ENCODE measurements around the gene PRRX1.

Gene PRRX1

DNA sequence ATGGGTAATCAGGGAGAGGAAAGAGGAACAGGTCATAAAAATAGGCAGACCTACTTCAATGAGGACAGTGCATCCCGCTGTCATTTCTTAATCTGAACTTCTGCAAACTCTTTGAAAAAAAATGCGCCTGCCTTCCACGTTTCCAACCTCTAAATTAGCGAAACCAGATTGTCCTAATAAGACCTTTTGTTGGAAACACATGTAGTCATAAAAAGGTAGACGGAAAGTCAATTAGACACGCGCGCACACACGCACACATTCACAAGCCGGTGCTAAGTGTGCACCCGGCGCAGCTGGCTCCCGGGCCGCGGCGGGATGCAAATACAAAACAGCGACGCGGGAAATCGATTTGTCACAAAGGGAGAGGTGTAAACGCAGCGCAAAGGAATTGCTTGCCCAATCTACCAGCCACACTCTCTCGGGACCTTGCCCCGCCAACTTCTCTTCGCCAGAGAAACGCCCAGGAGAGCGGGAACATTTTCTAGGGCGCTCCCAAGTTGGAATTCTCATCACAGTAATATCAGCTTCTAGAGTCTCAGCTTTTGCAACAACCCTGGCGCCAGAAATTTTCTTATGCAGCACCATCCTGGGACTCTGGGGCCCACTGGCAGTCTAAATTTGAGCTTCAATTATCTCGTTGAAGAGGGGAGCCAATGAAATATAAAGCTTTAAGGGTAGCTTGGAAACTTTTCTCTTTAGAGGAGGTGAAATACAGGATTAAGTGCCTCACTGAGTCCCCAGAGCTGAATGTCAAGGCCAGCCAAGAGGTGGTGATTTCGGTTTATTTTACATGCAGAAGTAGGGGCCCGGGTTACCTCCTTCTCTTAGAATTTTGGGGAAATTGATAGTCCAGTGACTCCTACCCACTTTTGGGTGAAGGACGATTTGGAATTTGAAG lies 4.5 kb downstream of the PRRX1 start:
- POLR2A ChIA-PET: no interaction called here
- TF ChIP-seq ELF4 (IDR thresholded peaks at IDR 0.05): no peak
- TF ChIP-seq L3MBTL2 (conservative IDR thresholded peaks at IDR 0.05): no peak
- no peak for TF ChIP-seq SP1 (IDR thresholded peaks at IDR 0.05)
- no peak for TF ChIP-seq SUZ12 (IDR thresholded peaks at IDR 0.05)
- TF ChIP-seq FOXK2 (IDR thresholded peaks at IDR 0.05): no peak
- no peak for TF ChIP-seq FOXA1 (IDR thresholded peaks at IDR 0.05)
- TF ChIP-seq, protein P1, sequence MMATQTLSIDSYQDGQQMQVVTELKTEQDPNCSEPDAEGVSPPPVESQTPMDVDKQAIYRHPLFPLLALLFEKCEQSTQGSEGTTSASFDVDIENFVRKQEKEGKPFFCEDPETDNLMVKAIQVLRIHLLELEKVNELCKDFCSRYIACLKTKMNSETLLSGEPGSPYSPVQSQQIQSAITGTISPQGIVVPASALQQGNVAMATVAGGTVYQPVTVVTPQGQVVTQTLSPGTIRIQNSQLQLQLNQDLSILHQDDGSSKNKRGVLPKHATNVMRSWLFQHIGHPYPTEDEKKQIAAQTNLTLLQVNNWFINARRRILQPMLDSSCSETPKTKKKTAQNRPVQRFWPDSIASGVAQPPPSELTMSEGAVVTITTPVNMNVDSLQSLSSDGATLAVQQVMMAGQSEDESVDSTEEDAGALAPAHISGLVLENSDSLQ (IDR thresholded peaks at IDR 0.05): no peak
- TF ChIP-seq ZNF384 (IDR thresholded peaks at IDR 0.05): no peak
- no peak for TF ChIP-seq TARDBP (IDR thresholded peaks at IDR 0.05)
- no peak for TF ChIP-seq CTBP1 (IDR thresholded peaks at IDR 0.05; ENCODE audit: borderline replicate concordance)
- no peak for TF ChIP-seq BHLHE40 (IDR thresholded peaks at IDR 0.05; ENCODE audit: borderline replicate concordance)
- no peak for TF ChIP-seq ARNT (IDR thresholded peaks at IDR 0.05)
- TF ChIP-seq NFRKB (IDR thresholded peaks at IDR 0.05): no peak
- TF ChIP-seq FOXM1 (IDR thresholded peaks at IDR 0.05; ENCODE audit: borderline replicate concordance): no peak
- no peak for TF ChIP-seq HDGF (IDR thresholded peaks at IDR 0.05; ENCODE audit: borderline replicate concordance)
- TF ChIP-seq LEF1 (IDR thresholded peaks at IDR 0.05; ENCODE audit: borderline replicate concordance): no peak
- CTCF ChIA-PET: no interaction called here
- DNase-seq (ENCODE audit: extremely low spot score): no peak

DNA sequence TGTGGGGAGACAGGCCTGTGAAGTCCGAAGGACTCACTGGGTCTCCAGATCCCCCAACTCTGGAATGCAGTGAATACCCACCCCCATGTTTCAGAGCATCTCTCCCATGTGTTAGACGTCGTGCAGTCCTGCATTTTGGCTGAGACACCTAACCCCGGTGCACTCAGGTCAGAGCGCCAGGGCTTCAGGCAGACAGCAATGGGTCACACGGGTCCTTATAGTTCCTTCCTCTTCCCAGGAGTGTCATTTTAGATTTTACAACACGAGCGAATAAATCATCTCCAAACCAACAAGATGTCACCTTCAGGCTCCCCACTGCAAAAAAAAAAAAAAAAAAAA lies 5.1 kb downstream of the PRRX1 start:
- no peak for TF ChIP-seq FOXA1 (IDR thresholded peaks at IDR 0.05)
- no peak for TF ChIP-seq ARNT (IDR thresholded peaks at IDR 0.05)
- TF ChIP-seq NFRKB (IDR thresholded peaks at IDR 0.05): no peak
- TF ChIP-seq, protein P1 (IDR thresholded peaks at IDR 0.05): no peak
- no peak for TF ChIP-seq L3MBTL2 (conservative IDR thresholded peaks at IDR 0.05)
- no peak for TF ChIP-seq LEF1 (IDR thresholded peaks at IDR 0.05; ENCODE audit: borderline replicate concordance)
- no peak for TF ChIP-seq FOXK2 (IDR thresholded peaks at IDR 0.05)
- TF ChIP-seq ZNF384 (IDR thresholded peaks at IDR 0.05): no peak
- no peak for TF ChIP-seq ELF4 (IDR thresholded peaks at IDR 0.05)
- no peak for TF ChIP-seq TARDBP (IDR thresholded peaks at IDR 0.05)
- TF ChIP-seq SP1 (IDR thresholded peaks at IDR 0.05): no peak
- no peak for TF ChIP-seq FOXM1 (IDR thresholded peaks at IDR 0.05; ENCODE audit: borderline replicate concordance)
- no peak for TF ChIP-seq CTBP1 (IDR thresholded peaks at IDR 0.05; ENCODE audit: borderline replicate concordance)
- TF ChIP-seq HDGF (IDR thresholded peaks at IDR 0.05; ENCODE audit: borderline replicate concordance): no peak
- no peak for TF ChIP-seq BHLHE40 (IDR thresholded peaks at IDR 0.05; ENCODE audit: borderline replicate concordance)
- TF ChIP-seq SUZ12 (IDR thresholded peaks at IDR 0.05): no peak
- ChIA-PET POLR2A (no interaction called here), CTCF (no interaction called here)
- no peak for DNase-seq (ENCODE audit: extremely low spot score)

DNA sequence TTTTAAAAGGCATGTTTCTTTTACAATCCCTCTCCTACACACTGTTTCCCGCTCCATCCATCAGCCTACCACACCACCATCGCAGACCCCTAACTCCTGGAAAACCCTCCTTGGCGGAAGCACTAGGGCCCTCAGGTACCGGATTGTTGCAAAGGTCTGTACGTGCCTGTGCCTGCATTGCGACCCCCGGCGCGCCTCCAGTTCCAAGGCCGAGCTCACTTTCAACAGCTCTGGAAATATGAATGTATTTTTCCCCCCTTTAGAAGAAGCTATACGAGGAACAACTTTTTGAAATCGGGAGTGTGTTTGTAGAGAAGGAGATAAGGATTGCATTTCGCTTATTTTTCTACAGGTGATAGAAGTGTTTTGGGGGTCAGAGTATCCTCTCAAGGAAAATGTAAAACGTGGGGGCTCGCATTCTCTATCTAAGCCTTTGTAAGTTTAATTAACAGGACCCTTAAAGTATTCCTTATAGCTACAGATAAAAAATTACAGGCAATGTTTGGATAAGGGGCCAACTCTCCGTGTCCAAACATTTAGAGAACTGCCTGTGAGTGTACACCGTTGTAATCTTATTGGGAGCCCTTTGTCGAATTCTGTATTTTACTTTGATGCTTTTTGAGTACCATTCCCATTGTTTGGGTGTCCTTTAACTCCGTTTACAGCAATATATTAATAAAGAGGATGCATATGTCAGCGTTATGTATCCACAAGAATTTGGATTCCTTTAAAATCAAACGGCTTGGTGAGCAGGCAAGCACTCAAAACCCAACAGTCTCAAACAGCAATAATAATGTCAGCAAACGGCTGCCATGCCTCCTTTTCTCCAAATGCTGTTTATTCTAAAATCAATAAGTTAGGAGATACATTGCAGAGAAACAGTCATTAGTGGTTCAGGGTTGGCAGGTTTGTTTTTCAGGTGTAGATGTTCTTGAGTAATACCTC lies 5.9 kb downstream of the PRRX1 start:
- TF ChIP-seq ARNT (IDR thresholded peaks at IDR 0.05) (no peak), TARDBP (IDR thresholded peaks at IDR 0.05) (no peak), FOXA1 (IDR thresholded peaks at IDR 0.05) (no peak), BHLHE40 (IDR thresholded peaks at IDR 0.05; ENCODE audit: borderline replicate concordance) (no peak), FOXK2 (IDR thresholded peaks at IDR 0.05) (no peak), ZNF384 (IDR thresholded peaks at IDR 0.05) (no peak), SP1 (IDR thresholded peaks at IDR 0.05) (no peak), CTBP1 (IDR thresholded peaks at IDR 0.05; ENCODE audit: borderline replicate concordance) (no peak), ELF4 (IDR thresholded peaks at IDR 0.05) (no peak), HDGF (IDR thresholded peaks at IDR 0.05; ENCODE audit: borderline replicate concordance) (no peak), SUZ12 (IDR thresholded peaks at IDR 0.05) (no peak), LEF1 (IDR thresholded peaks at IDR 0.05; ENCODE audit: borderline replicate concordance) (no peak), L3MBTL2 (conservative IDR thresholded peaks at IDR 0.05) (no peak), FOXM1 (IDR thresholded peaks at IDR 0.05; ENCODE audit: borderline replicate concordance) (no peak), NFRKB (IDR thresholded peaks at IDR 0.05) (no peak)
- TF ChIP-seq, protein P1 (IDR thresholded peaks at IDR 0.05): no peak
- POLR2A ChIA-PET: no interaction called here
- CTCF ChIA-PET: no interaction called here
- DNase-seq (ENCODE audit: extremely low spot score): no peak

DNA sequence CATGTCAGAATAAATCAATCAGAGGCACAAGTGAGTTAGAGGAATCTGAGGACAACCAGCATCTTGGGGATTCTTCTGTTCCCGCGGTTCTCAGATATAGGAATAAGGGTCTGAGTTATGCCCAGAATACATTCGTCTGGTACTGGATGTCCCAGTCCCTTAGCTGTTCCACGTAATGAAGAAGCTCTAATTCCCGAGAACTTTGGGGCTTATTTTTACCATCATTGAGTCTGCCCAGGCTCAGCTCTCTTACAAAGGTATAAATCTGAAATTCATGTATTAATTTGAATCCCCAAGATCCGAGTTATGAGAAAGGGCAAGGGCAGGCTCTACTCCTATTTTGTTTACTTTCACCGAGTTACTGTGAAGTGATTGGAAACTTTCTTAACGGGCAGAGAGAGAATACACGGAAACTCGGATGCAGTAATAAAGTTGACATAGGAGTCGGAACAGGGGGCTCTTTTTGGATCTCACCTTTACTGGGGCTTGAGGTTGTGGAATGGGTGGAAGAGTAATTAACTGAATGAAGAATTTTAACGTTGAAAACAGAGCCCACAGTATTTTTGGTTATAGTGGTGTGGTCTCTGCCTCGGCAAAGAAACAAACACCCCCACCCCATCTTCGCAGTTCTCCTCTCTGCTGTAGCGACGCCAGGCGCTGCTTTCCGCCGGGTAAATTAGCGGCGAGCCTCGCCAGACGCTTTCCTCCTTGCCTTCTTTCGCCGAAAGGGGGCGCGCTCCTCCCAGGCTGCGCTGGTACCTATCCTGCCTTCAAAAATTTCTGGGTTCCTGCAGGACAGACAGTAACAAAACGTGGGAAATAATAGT lies 7.1 kb downstream of the PRRX1 start:
- TF ChIP-seq FOXK2 (IDR thresholded peaks at IDR 0.05): no peak
- POLR2A ChIA-PET: no interaction called here
- CTCF ChIA-PET: interaction anchor here (0.7 kb wide), 1 partner anchor 19 kb away, joined by 4 read pairs; no protein-coding TSS in a partner anchor
- no peak for DNase-seq (ENCODE audit: extremely low spot score)

DNA sequence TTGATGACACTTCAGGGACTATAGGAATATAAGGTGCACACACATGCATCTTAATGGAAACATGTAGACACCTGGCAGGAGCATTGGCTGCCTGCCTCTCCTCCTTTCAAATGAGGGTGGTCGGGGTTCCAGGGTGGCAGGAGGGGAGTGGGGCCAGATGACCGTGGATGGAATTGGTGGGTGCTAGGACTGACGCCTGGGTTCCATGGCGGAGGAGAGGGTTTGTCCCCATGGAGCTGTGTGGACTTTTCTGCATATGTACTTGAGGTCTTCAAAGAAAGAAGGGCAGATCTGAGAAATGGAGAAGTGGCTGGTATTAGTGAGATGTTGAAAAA lies 7.7 kb downstream of the PRRX1 start:
- TF ChIP-seq ARNT (IDR thresholded peaks at IDR 0.05) (no peak), SUZ12 (IDR thresholded peaks at IDR 0.05) (no peak), HDGF (IDR thresholded peaks at IDR 0.05; ENCODE audit: borderline replicate concordance) (no peak), ELF4 (IDR thresholded peaks at IDR 0.05) (no peak), FOXA1 (IDR thresholded peaks at IDR 0.05) (no peak), FOXM1 (IDR thresholded peaks at IDR 0.05; ENCODE audit: borderline replicate concordance) (no peak), FOXK2 (IDR thresholded peaks at IDR 0.05) (no peak), SP1 (IDR thresholded peaks at IDR 0.05) (no peak), ZNF384 (IDR thresholded peaks at IDR 0.05) (no peak), L3MBTL2 (conservative IDR thresholded peaks at IDR 0.05) (no peak), NFRKB (IDR thresholded peaks at IDR 0.05) (no peak)

More for the DNA sequence above, 7.7 kb downstream of the PRRX1 start:
- ChIA-PET POLR2A (no interaction called here), CTCF (interaction anchor here (1.0 kb wide), 1 partner anchor 25 kb away, joined by 3 read pairs; no protein-coding TSS in a partner anchor)
- no peak for DNase-seq (ENCODE audit: extremely low spot score)

Measured in HEK293T (cell line).